Endothelial cell of umbilical vein (primary cell): ENCODE data around the gene ARHGEF40.

ENCODE experiments used
- EZH2 ChIP-seq: IDR thresholded peaks from 2 replicates; pipeline ENCODE4 v1.6.1; 2012; ENCODE audit warnings: borderline replicate concordance, low read depth, mild to moderate bottlenecking, moderate library complexity, low read length, inconsistent platforms; ENCODE audit not compliant: severe bottlenecking
- FOS ChIP-seq: IDR thresholded peaks from 2 replicates; pipeline ENCODE4 v1.6.1; 2011; ENCODE audit warnings: mild to moderate bottlenecking, low read length, moderate library complexity, borderline replicate concordance; ENCODE audit not compliant: insufficient read depth
- JUN ChIP-seq: IDR thresholded peaks from 2 replicates; pipeline ENCODE4 v1.6.1; 2011; ENCODE audit warnings: borderline replicate concordance, low read depth; ENCODE audit not compliant: insufficient read length, insufficient read depth
- POLR2AphosphoS5 ChIP-seq: IDR thresholded peaks from 2 replicates; pipeline ENCODE4 v1.6.1; 2012; ENCODE audit warnings: low read depth, mild to moderate bottlenecking, control low read depth, low read length, moderate library complexity; ENCODE audit not compliant: insufficient read depth
- TF ChIP-seq, protein P1 (sequence below), 2 donors: IDR thresholded peaks; 1 replicate in 1 of 2; 2 replicates in 1 of 2; pipeline ENCODE4 v1.5.1; 2011; ENCODE audit warnings: low read length in 2 of 2, mild to moderate bottlenecking in 2 of 2, moderate library complexity in 2 of 2, control low read depth in 1 of 2, inconsistent platforms in 1 of 2, low read depth in 1 of 2; ENCODE audit not compliant: insufficient read depth in 1 of 2; ENCODE audit errors: extremely low read depth in 1 of 2

GRCh38 chr14:21133901-21134300, 63.8 kb downstream of the ARHGEF40 start:
- TF ChIP-seq, protein P1, sequence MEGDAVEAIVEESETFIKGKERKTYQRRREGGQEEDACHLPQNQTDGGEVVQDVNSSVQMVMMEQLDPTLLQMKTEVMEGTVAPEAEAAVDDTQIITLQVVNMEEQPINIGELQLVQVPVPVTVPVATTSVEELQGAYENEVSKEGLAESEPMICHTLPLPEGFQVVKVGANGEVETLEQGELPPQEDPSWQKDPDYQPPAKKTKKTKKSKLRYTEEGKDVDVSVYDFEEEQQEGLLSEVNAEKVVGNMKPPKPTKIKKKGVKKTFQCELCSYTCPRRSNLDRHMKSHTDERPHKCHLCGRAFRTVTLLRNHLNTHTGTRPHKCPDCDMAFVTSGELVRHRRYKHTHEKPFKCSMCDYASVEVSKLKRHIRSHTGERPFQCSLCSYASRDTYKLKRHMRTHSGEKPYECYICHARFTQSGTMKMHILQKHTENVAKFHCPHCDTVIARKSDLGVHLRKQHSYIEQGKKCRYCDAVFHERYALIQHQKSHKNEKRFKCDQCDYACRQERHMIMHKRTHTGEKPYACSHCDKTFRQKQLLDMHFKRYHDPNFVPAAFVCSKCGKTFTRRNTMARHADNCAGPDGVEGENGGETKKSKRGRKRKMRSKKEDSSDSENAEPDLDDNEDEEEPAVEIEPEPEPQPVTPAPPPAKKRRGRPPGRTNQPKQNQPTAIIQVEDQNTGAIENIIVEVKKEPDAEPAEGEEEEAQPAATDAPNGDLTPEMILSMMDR (IDR thresholded peaks at IDR 0.05; ENCODE audit: extremely low read depth in 1 of 2, insufficient read depth in 1 of 2, low read depth in 1 of 2, low read length in 2 of 2), result no peak
- no peak for TF ChIP-seq FOS
- no peak for TF ChIP-seq EZH2
- no peak for TF ChIP-seq POLR2AphosphoS5
- TF ChIP-seq JUN, result no peak
